Sigmoid colon (tissue), 4 donors: ENCODE data around the gene NRBF2.

ENCODE experiments used
- POLR2A ChIP-seq, 2 donors: fragments of 450-650 bp; IDR thresholded peaks; one replicate each; pipeline ENCODE4 v1.6.1; 2016; ENCODE audit warnings: antibody characterized with exemption in 2 of 2, mild to moderate bottlenecking in 2 of 2, moderate library complexity in 2 of 2
- POLR2AphosphoS5 ChIP-seq, 4 donors: sonication (generic); formaldehyde crosslinking; IDR thresholded peaks; one replicate each; pipeline ENCODE4 v1.6.1; 2017; ENCODE audit warnings: antibody characterized with exemption in 4 of 4
- TF ChIP-seq, protein P1 (sequence below), 4 experiments: fragments of 450-650 bp in 3 of 4; fragments of 200-600 bp in 1 of 4; IDR thresholded peaks; one replicate each; pipeline ENCODE4 v1.5.1; 2016 to 2019; ENCODE audit warnings: antibody characterized with exemption in 4 of 4, mild to moderate bottlenecking in 3 of 4, moderate library complexity in 2 of 4

DNA sequence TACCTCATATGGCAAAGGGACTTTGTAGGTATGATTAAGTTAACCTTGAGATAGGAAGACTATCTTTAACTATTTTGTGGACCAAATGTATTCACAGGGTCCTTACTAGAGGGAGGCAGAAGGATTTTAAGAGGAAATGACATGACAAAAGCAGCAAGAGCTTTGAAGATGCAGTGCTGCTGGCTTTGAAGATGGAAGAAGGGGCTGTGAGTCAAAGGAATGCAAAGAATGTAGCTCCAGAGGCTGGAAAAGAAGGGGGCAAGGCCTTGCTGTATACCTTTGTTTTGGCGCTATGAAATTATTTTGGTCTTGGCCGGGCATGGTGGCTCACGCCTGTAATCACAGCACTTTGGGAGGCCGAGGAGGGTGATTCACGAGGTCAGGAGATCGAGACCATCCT, 3.2 kb upstream of the NRBF2 start:
- TF ChIP-seq POLR2AphosphoS5 (IDR thresholded peaks at IDR 0.05) (no peak), POLR2A (IDR thresholded peaks at IDR 0.05) (no peak)
- TF ChIP-seq, protein P1, sequence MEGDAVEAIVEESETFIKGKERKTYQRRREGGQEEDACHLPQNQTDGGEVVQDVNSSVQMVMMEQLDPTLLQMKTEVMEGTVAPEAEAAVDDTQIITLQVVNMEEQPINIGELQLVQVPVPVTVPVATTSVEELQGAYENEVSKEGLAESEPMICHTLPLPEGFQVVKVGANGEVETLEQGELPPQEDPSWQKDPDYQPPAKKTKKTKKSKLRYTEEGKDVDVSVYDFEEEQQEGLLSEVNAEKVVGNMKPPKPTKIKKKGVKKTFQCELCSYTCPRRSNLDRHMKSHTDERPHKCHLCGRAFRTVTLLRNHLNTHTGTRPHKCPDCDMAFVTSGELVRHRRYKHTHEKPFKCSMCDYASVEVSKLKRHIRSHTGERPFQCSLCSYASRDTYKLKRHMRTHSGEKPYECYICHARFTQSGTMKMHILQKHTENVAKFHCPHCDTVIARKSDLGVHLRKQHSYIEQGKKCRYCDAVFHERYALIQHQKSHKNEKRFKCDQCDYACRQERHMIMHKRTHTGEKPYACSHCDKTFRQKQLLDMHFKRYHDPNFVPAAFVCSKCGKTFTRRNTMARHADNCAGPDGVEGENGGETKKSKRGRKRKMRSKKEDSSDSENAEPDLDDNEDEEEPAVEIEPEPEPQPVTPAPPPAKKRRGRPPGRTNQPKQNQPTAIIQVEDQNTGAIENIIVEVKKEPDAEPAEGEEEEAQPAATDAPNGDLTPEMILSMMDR (IDR thresholded peaks at IDR 0.05) = no peak
